Mammary epithelial cell (primary cell): ENCODE results near the gene SUFU.

Experiments
- EZH2 ChIP-seq: IDR thresholded peaks from 2 replicates; pipeline ENCODE4 v1.6.1; 2012; ENCODE audit warnings: low read length, inconsistent platforms, borderline replicate concordance
- TF ChIP-seq, protein P1 (sequence below), 2 donors: IDR thresholded peaks in 1 of 2; conservative IDR thresholded peaks in 1 of 2; 2 replicates each; pipeline ENCODE4 v1.5.1; 2011 to 2012; ENCODE audit warnings: inconsistent platforms in 2 of 2, low read length in 2 of 2, mild to moderate bottlenecking in 2 of 2, control low read depth in 1 of 2, low read depth in 1 of 2; ENCODE audit not compliant: insufficient read depth in 1 of 2; ENCODE audit errors: extremely low read depth in 1 of 2

GRCh38 chr10:102517553-102517952 lies 13.8 kb downstream of the SUFU start:
- TF ChIP-seq, protein P1, sequence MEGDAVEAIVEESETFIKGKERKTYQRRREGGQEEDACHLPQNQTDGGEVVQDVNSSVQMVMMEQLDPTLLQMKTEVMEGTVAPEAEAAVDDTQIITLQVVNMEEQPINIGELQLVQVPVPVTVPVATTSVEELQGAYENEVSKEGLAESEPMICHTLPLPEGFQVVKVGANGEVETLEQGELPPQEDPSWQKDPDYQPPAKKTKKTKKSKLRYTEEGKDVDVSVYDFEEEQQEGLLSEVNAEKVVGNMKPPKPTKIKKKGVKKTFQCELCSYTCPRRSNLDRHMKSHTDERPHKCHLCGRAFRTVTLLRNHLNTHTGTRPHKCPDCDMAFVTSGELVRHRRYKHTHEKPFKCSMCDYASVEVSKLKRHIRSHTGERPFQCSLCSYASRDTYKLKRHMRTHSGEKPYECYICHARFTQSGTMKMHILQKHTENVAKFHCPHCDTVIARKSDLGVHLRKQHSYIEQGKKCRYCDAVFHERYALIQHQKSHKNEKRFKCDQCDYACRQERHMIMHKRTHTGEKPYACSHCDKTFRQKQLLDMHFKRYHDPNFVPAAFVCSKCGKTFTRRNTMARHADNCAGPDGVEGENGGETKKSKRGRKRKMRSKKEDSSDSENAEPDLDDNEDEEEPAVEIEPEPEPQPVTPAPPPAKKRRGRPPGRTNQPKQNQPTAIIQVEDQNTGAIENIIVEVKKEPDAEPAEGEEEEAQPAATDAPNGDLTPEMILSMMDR (conservative IDR thresholded peaks at IDR 0.05 in 1 of 2, IDR thresholded peaks at IDR 0.05 in 1 of 2; ENCODE audit: extremely low read depth in 1 of 2, insufficient read depth in 1 of 2, low read depth in 1 of 2, low read length in 2 of 2) = no peak
- TF ChIP-seq EZH2 = no peak
